Measurements from ENCODE around the gene DSC2. TPM values are rescaled to one million over a fixed set of nuclear protein-coding genes. Genes with fewer than 3 reads are reported as not detected.

DSC2 gene
- total RNA-seq, 1 donor from 2014 or later = 48.7 TPM

- no peak overlapping the region for H3K4me3 ChIP-seq (ENCODE audit: insufficient read depth, low read depth, low read length)
- Mint-ChIP-seq H3K4me1 (ENCODE audit: low read depth, unreplicated experiment) (no peaks in the 10 kb centered on the region), H3K9me3 (ENCODE audit: unreplicated experiment) (peaks cover 7% of the 10 kb centered on the region), H3K36me3 (ENCODE audit: low read depth, unreplicated experiment) (no peaks in the 10 kb centered on the region), H3K4me3 (ENCODE audit: unreplicated experiment) (no peak overlapping the region), H3K27ac (ENCODE audit: unreplicated experiment) (no peak overlapping the region), H3K27me3 (ENCODE audit: low read depth, unreplicated experiment) (peaks cover 25% of the 10 kb centered on the region)
- FAIRE-seq = no peak
- H3K4me1 ChIP-seq (ENCODE audit: insufficient read depth, low read length) = no peaks in the 10 kb centered on the region
- H4K20me1 ChIP-seq (ENCODE audit: insufficient read depth, low read length) = no peaks in the 10 kb centered on the region
- peaks cover 19% of the 10 kb centered on the region for H3K27me3 ChIP-seq (ENCODE audit: insufficient read depth, low read length)
- H3K79me2 ChIP-seq (ENCODE audit: insufficient read depth, low read length) = no peaks in the 10 kb centered on the region
- no peaks in the 10 kb centered on the region for H3K36me3 ChIP-seq (ENCODE audit: insufficient read depth, low read length)
- no peak overlapping the region for H3K4me2 ChIP-seq (ENCODE audit: low read length)
- no peaks in the 10 kb centered on the region for H3K9me3 ChIP-seq (ENCODE audit: insufficient read depth, low read depth, low read length)
- H3K9ac ChIP-seq (ENCODE audit: low read length) = no peak overlapping the region
- DNase-seq (ENCODE audit: low read depth) = no peak
- H3K27ac ChIP-seq (ENCODE audit: low read depth, low read length) = no peak overlapping the region
- TF ChIP-seq EZH2 (IDR thresholded peaks at IDR 0.05; ENCODE audit: insufficient read depth, low read length) = no peak
- no peak overlapping the region for H2AFZ ChIP-seq (ENCODE audit: low read depth, low read length)
Observed at GRCh38 chr18:31046916-31047315, 55.3 kb downstream of the DSC2 start.

- Histone ChIP-seq H3K4me3 (ENCODE audit: insufficient read depth, low read depth, low read length) (no peak overlapping the region), H3K36me3 (ENCODE audit: insufficient read depth, low read length) (no peaks in the 10 kb centered on the region), H3K4me2 (ENCODE audit: low read length) (no peak overlapping the region), H3K9ac (ENCODE audit: low read length) (no peak overlapping the region), H3K27me3 (ENCODE audit: insufficient read depth, low read length) (peaks cover 32% of the 10 kb centered on the region), H2AFZ (ENCODE audit: low read depth, low read length) (no peak overlapping the region), H3K27ac (ENCODE audit: low read depth, low read length) (no peak overlapping the region), H3K9me3 (ENCODE audit: insufficient read depth, low read depth, low read length) (no peaks in the 10 kb centered on the region), H3K4me1 (ENCODE audit: insufficient read depth, low read length) (peaks cover 6% of the 10 kb centered on the region), H4K20me1 (ENCODE audit: insufficient read depth, low read length) (no peaks in the 10 kb centered on the region), H3K79me2 (ENCODE audit: insufficient read depth, low read length) (no peaks in the 10 kb centered on the region)
- FAIRE-seq (no peak), DNase-seq (ENCODE audit: low read depth) (no peak)
- Mint-ChIP-seq H3K36me3 (ENCODE audit: low read depth, unreplicated experiment) (no peaks in the 10 kb centered on the region), H3K27me3 (ENCODE audit: low read depth, unreplicated experiment) (peaks cover 38% of the 10 kb centered on the region), H3K27ac (ENCODE audit: unreplicated experiment) (no peak overlapping the region), H3K9me3 (ENCODE audit: unreplicated experiment) (peaks cover 11% of the 10 kb centered on the region), H3K4me1 (ENCODE audit: low read depth, unreplicated experiment) (peaks cover 9% of the 10 kb centered on the region), H3K4me3 (ENCODE audit: unreplicated experiment) (no peak overlapping the region)
- TF ChIP-seq EZH2 (IDR thresholded peaks at IDR 0.05; ENCODE audit: insufficient read depth, low read length) = no peak
- TF ChIP-seq, protein P1, sequence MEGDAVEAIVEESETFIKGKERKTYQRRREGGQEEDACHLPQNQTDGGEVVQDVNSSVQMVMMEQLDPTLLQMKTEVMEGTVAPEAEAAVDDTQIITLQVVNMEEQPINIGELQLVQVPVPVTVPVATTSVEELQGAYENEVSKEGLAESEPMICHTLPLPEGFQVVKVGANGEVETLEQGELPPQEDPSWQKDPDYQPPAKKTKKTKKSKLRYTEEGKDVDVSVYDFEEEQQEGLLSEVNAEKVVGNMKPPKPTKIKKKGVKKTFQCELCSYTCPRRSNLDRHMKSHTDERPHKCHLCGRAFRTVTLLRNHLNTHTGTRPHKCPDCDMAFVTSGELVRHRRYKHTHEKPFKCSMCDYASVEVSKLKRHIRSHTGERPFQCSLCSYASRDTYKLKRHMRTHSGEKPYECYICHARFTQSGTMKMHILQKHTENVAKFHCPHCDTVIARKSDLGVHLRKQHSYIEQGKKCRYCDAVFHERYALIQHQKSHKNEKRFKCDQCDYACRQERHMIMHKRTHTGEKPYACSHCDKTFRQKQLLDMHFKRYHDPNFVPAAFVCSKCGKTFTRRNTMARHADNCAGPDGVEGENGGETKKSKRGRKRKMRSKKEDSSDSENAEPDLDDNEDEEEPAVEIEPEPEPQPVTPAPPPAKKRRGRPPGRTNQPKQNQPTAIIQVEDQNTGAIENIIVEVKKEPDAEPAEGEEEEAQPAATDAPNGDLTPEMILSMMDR (IDR thresholded peaks at IDR 0.05; ENCODE audit: insufficient read depth, low read depth, low read length) = no peak
Observed at GRCh38 chr18:31045599-31045998, 56.6 kb downstream of the DSC2 start.

- peaks cover 13% of the 10 kb centered on the region for H3K9me3 Mint-ChIP-seq (ENCODE audit: unreplicated experiment)
- FAIRE-seq (no peak), DNase-seq (ENCODE audit: low read depth) (no peak)
- no peak overlapping the region for H3K9ac ChIP-seq (ENCODE audit: low read length)
- no peak overlapping the region for H3K4me3 Mint-ChIP-seq (ENCODE audit: unreplicated experiment)
- H3K36me3 ChIP-seq (ENCODE audit: insufficient read depth, low read length) = no peaks in the 10 kb centered on the region
- H4K20me1 ChIP-seq (ENCODE audit: insufficient read depth, low read length) = no peaks in the 10 kb centered on the region
- H3K27me3 ChIP-seq (ENCODE audit: insufficient read depth, low read length) = peaks cover 39% of the 10 kb centered on the region
- H3K27ac ChIP-seq (ENCODE audit: low read depth, low read length) = no peak overlapping the region
- no peaks in the 10 kb centered on the region for H3K36me3 Mint-ChIP-seq (ENCODE audit: low read depth, unreplicated experiment)
- no peak overlapping the region for H3K4me2 ChIP-seq (ENCODE audit: low read length)
- no peaks in the 10 kb centered on the region for H3K79me2 ChIP-seq (ENCODE audit: insufficient read depth, low read length)
- H3K27me3 Mint-ChIP-seq (ENCODE audit: low read depth, unreplicated experiment) = peaks cover 43% of the 10 kb centered on the region
- H2AFZ ChIP-seq (ENCODE audit: low read depth, low read length) = no peak overlapping the region
- TF ChIP-seq, protein P1 (IDR thresholded peaks at IDR 0.05; ENCODE audit: insufficient read depth, low read depth, low read length) = no peak
- no peak for TF ChIP-seq EZH2 (IDR thresholded peaks at IDR 0.05; ENCODE audit: insufficient read depth, low read length)
- H3K27ac Mint-ChIP-seq (ENCODE audit: unreplicated experiment) = no peak overlapping the region
- peaks cover 6% of the 10 kb centered on the region for H3K4me1 ChIP-seq (ENCODE audit: insufficient read depth, low read length)
- H3K4me3 ChIP-seq (ENCODE audit: insufficient read depth, low read depth, low read length) = no peak overlapping the region
- H3K4me1 Mint-ChIP-seq (ENCODE audit: low read depth, unreplicated experiment) = peaks cover 9% of the 10 kb centered on the region
- no peaks in the 10 kb centered on the region for H3K9me3 ChIP-seq (ENCODE audit: insufficient read depth, low read depth, low read length)
Observed at GRCh38 chr18:31044926-31045325, 57.3 kb downstream of the DSC2 start.
